Stimulated activated CD8-positive, alpha-beta memory T cell treated with anti-CD3 and anti-CD28 coated beads, Interleukin-2, amount 100 ng/mL, for 1 hour (primary cell): Measurements from ENCODE around the gene USP48.

Experiments
- DNase-seq, 2 donors: peaks; one replicate each; pipeline ENCODE4 v3.0.0-alpha.2; 2020; ENCODE audit warnings: low read depth in 2 of 2

USP48 gene

DNA sequence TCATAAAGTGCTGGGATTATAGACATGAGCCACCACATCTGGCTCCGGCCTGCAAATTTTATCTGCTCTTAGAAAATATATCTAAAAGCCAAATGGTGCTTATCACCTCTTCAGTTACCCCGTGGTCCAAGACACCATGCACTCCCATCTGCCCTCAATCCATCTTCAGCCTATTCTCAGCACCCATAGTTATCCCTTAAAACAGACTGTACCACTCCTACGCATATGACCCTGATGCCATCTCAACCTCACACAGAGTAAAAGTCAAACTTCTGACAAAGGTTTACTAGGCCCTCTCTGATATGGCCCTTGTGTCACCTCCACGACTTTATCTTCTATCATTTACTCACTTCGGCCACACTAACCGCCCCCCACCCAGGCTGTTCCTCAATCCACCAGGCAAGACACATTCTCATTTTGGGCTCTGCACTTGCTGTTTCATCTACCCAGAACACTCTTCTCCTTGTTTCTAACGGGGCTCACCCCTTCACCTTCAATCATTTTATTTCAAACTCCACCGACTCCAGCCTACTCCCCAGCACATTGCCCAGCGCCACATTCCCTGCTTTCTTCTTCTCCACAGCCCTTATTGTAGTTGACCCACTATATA lies 33.0 kb downstream of the USP48 start:
- DNase-seq: no peak

DNA sequence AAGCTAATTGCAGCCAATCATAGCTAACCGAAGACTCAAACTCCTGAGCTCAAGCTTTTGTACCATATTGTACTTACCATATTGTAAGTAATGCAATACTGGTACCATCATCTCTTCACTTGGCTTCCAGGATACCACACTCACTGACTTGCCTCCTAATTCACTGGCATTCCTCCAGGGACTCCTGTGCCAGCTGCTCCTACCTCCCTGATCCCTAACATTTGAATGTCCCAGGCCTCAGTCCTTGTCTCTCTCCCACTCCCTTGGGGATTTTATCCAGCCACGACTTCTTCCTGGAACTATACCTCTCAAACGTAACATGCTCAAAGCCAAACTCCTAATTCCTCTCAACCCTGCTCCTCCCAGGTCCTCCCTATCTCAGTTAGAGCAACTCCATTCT lies 33.8 kb downstream of the USP48 start:
- DNase-seq: no peak

DNA sequence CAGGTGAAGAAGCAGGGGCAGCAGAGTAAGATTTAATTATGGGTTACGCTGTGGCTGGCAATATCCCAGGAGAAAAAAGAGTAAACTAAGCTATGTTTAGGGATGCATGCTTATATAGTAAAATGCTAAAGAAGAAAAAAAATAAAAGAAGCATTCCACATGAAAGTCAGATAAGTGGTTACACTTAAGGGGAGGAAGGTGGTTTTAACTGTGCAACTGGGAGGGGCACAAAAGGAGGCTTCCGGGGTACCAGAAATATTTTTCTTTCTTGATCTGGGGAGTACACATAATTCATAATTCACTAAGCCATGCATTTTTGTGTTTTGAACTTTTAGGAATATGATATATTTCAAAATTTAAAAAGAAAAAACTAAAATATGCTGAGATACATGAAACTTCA lies 39.5 kb downstream of the USP48 start:
- no peak for DNase-seq

DNA sequence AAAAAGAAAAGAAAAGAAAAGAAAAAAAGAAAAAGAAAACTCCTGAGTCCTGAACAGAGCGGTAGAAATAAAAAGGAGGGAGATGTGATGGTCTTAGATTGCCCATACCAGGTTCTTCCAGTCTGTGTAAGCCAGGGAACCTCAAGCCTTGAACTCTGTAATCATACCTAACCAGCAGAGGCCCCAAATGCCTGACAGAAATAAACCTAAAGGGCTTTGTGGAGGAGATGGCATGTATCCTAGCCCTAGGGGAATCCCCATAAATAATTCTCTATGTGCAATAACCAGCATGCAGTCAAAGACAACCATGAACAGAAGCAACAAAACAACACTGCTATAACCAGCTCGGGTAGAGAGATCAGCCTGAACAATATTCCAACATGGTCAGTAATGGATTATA lies 40.4 kb downstream of the USP48 start:
- no peak for DNase-seq

DNA sequence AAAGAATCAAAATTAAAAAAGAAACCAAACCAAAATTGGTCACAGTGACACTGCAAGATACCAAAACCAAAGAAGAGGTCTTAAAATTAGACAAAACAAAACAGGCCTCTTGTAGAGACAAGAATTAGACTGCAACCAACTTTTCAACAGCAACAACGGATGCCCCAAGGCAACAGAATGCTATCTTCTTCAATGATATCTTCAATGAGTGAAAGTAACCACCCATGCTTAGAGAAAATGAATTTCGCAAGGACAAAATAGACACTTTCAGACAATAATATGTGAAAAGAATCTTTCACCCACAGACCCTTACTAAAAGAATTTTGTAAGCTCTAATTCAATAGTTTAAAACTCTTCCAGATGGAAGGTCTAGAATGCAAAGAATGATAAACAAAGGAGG lies 41.7 kb downstream of the USP48 start:
- DNase-seq: no peak

DNA sequence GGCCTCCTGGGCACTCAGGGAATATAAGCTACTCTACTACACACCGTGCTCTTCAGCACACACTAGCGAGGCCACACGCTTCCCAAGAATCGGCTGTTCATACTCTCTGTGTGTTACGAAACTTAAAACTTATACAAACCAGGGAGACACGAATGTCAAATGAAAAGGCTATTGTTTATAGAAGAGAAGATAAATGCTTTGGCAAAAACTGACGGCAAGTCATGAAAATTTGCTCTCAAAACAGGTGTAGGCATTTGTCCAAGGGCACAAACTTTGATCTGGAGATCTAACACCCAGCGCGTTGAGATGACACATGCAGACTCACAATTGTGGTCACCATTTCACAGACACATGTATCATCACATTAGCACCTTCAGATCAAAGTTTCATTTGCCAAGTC lies 46.1 kb downstream of the USP48 start:
- DNase-seq: no peak

DNA sequence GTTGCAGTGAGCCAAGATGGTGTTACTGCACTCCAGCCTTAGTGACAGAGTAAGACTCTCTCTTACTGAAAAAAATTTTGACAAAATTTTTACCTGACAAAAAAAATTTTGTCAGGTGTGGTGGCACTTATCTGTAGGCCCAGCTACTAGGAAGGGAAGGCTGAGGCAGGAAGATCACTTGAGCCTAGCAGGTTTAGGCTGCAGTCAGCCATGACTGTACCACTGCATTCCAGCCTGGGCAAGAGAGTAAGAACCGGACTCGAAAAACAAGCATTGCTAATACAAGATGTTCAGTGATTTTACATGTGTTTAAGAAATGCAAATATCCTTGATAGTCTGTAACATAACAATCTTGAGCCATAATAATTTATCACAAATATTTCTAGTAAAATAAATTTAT lies 46.9 kb downstream of the USP48 start:
- no peak for DNase-seq

DNA sequence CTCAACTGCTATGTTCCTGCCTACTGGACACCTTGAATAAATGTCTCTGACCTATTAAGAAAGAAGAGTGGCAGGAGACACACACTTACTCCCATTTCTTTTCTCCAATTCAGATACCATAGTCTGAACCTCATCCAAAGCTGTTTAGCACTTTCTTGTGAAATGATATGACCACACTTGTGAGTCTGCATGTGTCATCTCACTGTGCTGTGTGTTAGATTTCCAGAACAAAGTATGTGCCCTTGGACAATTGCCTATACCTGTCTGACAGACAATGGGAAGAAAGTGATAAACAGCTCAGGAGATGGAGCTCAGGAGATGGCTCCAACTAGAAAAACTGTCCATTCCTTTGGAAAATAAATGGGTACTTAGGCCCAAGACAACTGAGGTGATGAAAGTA lies 48.4 kb downstream of the USP48 start:
- DNase-seq: no peak

DNA sequence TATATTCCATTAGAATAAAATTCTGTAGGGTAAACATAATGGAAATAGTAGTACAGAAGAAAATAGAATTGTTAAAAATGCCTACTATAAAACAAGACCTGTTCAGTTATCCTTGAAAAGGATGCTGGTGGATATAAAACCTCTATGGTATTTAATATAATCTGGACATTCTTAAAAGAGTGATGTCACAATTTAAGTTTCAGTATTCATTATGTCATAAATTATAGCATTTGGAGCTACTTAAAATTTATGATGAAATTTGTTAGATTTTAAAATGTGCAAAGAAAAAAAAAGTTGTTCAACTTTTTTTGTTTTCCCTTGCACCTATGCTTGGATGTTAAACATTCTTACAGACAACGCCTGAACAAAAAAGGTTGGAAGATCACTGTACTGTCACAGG lies 50.3 kb downstream of the USP48 start:
- DNase-seq: no peak

DNA sequence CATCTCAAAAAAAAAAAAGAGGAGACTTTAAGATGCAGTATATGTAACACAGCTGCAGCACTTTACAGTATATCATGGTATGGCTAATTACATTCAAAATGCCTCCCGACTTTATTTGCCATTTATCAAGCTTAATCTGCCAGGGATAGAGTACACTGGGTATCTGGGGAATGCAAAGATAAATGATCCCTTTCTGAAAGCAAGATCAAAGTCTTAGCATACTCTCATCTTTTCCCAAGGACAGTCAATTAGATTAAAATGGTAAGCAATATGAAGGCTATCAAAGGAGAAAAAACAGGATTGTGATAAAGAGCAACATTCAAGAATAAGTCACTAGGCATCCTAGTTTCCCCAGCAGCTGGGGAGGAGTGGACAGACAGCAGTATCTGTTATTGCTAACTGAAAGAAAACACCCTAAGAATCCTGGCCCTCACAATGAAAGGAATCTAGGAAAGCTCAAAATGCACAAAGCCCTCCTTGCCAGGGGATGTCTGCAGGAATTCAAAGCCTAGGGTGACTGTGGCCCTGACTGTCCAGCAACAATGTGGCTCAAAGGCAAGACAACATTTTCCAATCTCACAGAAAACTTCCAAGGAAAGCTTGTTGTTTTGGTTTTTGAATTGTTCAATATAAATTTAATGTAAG lies 57.1 kb downstream of the USP48 start:
- DNase-seq: no peak

DNA sequence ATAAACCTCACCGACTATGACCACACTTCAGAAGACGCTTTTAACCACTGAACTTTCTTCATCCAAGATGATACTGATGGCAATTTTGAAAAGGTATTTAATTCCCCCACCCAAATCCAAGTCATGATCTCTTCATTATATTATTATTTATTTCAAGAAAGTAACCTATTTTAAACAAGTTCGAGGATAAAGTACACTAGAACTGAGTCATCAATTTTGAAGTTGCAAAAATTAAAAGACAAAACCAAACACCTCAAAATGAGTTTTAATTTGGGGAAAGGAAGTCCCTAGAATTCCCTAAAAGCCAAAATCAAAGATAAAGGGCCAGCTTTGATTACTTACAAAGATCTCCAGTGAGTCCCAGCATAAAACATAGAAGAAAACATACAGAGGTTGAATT lies 58.4 kb downstream of the USP48 start:
- DNase-seq: no peak

DNA sequence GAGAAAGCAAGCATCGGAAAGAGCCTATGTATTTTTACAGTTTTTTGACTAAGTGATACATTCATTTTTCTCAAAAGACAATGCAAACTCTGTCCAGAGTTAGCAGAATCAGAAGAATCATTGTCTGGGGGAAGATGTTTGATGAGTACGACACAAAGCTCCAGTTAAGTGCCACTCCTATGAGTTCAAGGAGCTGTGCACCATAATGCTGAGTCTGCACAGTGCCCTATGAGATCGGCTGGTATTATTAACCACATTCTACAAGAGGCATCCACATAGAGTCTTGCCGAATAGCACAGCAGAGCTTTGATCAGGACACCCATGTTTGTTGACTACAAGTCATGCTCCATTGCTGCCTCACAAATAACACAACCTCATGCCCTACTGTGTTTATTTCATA lies 58.9 kb downstream of the USP48 start:
- DNase-seq: no peak

DNA sequence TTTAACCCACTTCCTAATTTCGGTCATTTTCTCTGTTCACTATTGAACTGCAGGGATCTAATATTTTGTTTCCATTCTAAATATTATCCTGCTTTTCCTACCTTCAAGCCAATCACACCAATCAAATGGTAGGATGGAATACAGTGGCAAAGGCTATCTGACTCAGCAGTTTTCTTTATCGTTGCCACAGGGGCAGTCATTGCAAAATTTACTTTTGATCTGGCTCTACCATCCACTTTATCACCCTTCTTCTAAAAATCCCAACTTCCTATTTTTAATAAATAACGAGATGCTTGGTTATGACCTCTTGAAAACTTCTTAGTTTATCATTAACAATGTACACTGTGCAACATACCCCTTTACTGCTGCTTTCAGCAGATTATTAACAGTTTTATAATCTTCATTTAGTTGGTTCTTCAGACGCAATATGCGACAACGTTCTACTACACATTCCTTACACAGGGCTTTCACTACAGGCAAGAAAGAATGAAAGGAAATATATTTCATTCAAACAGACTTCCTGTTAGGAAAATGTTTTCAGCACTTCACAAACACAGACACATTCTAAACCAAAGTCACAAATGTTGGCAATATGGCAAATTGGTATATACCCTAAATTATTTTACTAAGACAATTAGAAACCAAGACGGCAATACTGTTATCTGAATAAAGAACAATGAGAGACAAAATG lies 61.5 kb downstream of the USP48 start:
- no peak for DNase-seq

DNA sequence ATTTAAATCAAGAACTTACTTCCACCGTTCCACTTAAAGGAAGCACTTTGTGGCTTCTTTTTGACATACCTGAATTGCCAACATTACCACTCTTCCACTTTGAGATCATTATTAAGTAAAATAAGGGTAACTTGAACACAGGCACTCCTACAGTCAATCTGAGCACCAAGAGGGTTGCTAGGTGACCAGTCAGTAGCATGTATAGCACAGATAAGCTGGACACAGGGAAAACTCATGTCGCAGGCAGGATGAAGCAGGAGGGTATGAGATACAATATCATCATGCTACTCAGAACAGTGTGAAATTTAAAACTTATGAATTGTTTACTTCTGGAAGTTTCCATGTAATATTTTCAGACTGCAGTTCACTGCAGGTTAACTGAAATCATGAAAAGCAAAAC lies 66.8 kb downstream of the USP48 start:
- no peak for DNase-seq

DNA sequence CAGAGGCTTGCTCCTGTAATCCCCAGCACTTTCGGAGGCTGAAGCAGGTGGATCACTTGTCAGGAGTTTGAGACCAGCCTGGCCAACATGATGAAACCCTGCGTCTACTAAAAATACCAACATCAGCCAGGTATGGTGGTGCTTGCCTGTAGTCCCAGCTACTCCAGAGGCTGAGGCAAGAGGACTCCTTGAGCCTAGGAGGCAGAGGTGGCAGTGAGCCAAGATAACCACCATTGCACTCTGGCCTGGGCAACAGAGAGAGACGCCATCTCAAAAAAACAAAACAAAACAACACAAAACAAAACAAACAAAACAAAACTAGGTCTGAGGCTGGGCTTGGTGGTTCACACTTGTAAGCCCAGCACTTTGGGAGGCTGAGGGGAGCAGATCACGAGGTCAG lies 75.1 kb downstream of the USP48 start:
- DNase-seq: no peak

DNA sequence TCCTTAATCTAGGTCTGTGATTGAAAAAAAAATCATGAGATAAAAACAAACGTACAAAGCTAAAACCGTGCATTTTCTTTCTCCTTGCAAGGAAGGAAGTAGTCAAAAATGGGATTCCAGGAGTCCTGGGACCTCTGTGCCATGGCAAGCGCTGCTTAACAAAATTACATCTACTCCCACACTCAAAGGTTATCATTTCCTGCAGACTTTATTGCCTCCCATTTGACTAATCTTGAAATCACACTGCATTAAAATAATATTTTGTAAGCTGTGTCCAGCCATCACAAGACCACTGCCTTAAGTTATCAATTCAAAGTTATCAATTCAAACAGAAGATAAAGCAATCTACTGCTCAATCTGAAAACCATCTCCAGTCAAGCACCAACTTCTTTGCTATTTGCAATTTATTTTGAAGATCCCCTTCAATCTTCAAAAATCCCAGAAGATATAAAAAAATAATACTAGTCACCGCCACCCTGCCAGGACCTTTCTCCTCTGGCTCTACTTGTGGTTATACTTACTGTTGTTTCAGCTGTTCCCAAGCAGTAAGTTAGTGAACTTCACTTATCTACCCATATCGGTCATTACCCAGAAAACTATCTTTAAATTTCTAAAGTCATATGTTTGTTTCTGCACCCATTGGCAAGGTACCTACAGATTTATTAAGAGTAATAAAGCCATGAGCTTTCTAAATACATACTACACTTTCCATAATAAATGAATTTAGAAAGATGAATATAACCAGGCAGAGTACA lies 75.7 kb downstream of the USP48 start:
- no peak for DNase-seq

DNA sequence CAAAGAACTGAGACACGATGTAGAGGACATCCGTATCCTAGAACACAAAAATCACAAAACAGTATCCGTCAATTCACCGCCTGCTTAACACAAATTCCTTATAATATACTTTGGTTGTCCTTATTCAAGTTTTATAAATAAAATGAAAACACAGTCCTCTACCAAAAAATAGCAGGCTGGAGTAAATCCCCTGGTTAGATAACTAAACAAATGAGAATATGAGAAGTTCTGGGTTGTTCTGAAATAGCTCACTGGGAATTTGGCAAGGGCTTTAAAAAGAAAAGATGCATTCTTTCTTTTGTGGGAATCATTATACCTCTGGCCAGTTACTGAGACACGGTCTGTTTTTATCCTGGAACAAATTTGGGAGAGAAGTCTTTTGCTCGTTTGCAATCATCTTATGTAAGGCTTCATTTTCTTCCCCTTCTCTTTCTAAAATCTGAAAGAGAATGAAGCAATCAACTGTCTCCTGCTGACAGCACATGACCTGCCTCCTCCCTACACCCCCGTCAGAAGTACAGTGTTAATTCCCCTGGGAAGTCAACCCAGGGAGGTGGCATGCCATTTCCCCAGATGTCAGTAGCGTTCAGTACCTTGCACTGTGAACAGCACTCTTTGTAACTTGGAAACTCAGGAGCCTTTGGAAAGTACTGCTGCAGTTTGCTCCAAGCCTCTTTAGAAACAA lies 76.7 kb downstream of the USP48 start:
- DNase-seq: no peak

DNA sequence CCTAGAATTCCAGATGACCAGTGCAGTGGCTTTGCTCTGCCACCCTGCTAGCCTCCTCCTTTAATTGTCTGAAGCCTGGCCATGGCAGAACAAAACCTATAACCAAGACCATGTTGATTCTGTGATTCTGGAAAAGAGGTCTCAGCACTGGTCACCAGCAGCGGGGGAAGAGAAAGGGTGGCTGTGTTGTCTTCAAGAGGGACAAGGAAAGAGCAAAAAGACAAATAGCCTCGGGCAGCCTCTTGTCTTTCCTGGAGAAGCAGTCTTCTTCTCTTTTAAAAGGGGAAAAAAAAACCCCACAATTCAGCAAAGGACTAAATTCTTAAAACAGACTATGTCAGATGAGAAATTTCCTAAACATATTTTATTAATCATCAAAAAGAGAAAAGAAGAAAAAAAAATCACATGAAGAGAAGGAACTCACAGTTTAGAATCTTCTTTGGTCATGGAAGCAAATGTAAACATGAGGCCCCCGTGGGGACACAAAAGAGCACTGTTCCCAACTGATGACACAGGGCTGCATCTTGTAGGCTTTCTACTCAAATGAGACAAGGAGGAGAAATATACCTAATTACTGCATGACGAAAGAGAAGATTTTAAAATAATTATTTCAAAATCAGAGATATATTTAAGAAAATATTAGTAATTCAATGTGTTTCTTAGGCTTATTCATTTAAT lies 77.5 kb downstream of the USP48 start:
- DNase-seq: no peak

DNA sequence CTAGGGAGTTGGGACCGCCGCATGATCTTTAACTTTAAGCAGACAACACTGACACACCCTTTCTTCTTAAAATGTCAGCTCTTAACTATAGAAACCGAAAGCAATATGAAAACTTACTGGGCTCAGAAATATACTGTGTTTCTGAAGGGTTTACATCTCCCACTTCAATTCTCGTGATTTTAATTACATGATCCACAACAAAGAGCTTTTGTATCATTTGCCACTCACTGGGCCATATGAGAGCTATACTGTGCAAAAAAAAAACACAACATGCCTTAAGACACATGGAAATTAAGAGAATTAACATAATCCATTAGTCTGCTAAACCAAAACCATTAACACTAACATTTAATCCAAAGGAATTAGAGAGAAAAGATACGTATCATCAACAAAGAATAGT lies 78.8 kb downstream of the USP48 start:
- no peak for DNase-seq

DNA sequence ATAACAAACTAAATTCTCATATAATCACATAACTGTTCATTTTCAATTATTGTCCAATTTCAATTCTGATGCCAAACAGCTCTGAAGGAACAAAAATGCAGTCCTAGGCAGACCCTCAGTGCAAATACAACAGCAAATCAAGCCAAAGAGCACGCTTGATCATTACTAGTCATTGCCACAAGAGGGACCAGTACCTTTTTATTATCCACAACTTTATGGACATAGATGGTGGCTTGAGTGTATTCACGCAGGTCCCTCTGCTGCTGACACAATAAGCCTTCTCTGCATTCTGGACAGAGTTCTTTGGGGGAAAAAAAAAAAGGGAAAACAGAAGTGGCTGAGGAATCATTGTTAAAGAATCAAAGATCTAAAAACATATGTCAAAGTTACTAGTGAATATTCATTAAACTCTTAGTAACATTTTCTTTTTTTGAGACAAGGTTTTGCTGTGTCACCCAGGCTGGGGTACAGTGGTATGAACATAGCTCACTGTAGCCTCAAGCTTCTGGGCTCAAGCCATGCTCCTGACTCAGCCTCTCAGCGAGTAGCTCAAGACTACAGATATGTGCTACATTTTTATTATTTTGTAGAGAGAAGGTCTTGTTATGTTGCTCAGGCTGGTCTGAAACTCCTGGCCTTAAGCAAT lies 79.5 kb downstream of the USP48 start:
- no peak for DNase-seq

DNA sequence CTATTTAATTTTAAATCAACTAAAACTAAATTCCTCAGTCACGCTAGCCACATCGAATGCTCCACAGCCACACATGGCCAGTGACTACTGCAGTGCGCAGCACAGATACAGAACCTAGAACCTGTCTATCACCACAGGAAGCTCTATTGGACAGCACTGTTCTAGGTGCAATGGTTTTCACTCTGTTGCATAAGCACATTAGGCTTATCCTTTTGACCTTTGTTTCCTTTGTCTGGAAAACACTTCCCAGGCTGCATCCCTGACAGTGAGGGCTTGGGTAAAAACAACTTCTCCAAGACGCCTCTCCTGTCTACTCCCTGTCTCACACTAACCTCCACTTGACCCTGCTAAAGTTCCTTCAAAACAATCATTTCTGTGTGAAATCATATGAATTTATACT lies 80.2 kb downstream of the USP48 start:
- DNase-seq: no peak
